GM12878 (cell line): ENCODE measurements around the gene AK5. TPM values are rescaled to one million over a fixed set of nuclear protein-coding genes. Genes with fewer than 3 reads are reported as not detected.

Source experiments
- ATAC-seq: fragments of 200-7000 bp; cut with Tn5 transposase; 3 replicates; pipeline ENCODE4 v1.9.1; 2020; ENCODE audit warnings: mild to moderate bottlenecking, moderate library complexity
- BruUV-seq: library from RNA; stranded (reverse); fragments of 400-500 nt; replicated peaks from 2 replicates; lab custom pipeline; 2021; lab: Mats Ljungman, UMichigan
- CTCF ChIA-PET: fragments of 300-600 bp; sonication (Branson Sonifier 250); formaldehyde crosslinking; extraction: SDS; loops from one replicate; lab custom pipeline; 2021; ENCODE audit warnings: inconsistent platforms; lab: Yijun Ruan, JAX
- POLR2A ChIA-PET: fragments of 350-600 bp; formaldehyde crosslinking; extraction: SDS; loops from one replicate; lab custom pipeline; 2021; ENCODE audit warnings: inconsistent platforms; lab: Charles Lee
- RAD21 ChIA-PET: fragments of 300-600 bp; sonication (Branson Sonifier 250); formaldehyde crosslinking; loops from one replicate; lab custom pipeline; 2023; ENCODE audit warnings: antibody characterized with exemption; ENCODE audit not compliant: unreplicated experiment; lab: Charles Lee
- SMC1A ChIA-PET: fragments of 300-600 bp; sonication (Branson Sonifier 250); formaldehyde crosslinking; loops from one replicate; lab custom pipeline; 2023; ENCODE audit not compliant: unreplicated experiment, uncharacterized antibody; lab: Charles Lee
- DNase-seq: peaks from one replicate; pipeline ENCODE4 v3.0.0-alpha.2; 2011; ENCODE audit warnings: low read depth, low spot score
- FAIRE-seq: peaks from 3 replicates; lab custom pipeline; 2011; peaks lifted over from hg19 to GRCh38; lab: Jason Lieb, UNC
- H2AFZ ChIP-seq: 2 replicates; pipeline ENCODE4 v1.6.0; 2011; ENCODE audit warnings: low read depth, low read length, control low read depth; ENCODE audit not compliant: control insufficient read depth
- H3K27ac ChIP-seq: 2 replicates; pipeline ENCODE4 v1.5.1; 2011; ENCODE audit warnings: control low read depth; ENCODE audit not compliant: control insufficient read depth, insufficient read depth
- H3K27me3 ChIP-seq, 2 experiments: replicated peaks in 1 of 2; 2 replicates each; pipeline versions ENCODE4 v1.6.0 to v1.6.1; 2011; ENCODE audit warnings: low read length in 1 of 2; ENCODE audit not compliant: control insufficient read depth in 2 of 2, insufficient read depth in 2 of 2
- H3K36me3 ChIP-seq, 2 experiments: 2 replicates each; pipeline ENCODE4 v1.5.1; 2011; ENCODE audit warnings: low read length in 1 of 2; ENCODE audit not compliant: control insufficient read depth in 2 of 2, insufficient read depth in 2 of 2
- H3K4me1 ChIP-seq: 2 replicates; pipeline ENCODE4 v1.6.1; 2011; ENCODE audit warnings: mild to moderate bottlenecking, low read length, moderate library complexity, mixed read lengths; ENCODE audit not compliant: control insufficient read depth, insufficient read depth
- H3K4me2 ChIP-seq: 2 replicates; pipeline ENCODE4 v1.6.0; 2011; ENCODE audit warnings: control low read depth; ENCODE audit not compliant: control insufficient read depth, insufficient read depth
- H3K4me3 ChIP-seq: fragments of 200-600 bp; sonication (generic); 2 replicates; pipeline ENCODE4 v1.5.1; 2016
- H3K79me2 ChIP-seq: 2 replicates; pipeline ENCODE4 v1.6.0; 2011; ENCODE audit warnings: low read length; ENCODE audit not compliant: control insufficient read depth, insufficient read depth
- H3K9ac ChIP-seq: 2 replicates; pipeline ENCODE4 v1.8.0; 2011; ENCODE audit warnings: low read length, control low read depth, mixed read lengths; ENCODE audit not compliant: control insufficient read depth, insufficient read depth
- H3K9me3 ChIP-seq: replicated peaks from 3 replicates; pipeline ENCODE4 v1.5.1; 2011; ENCODE audit warnings: mild to moderate bottlenecking, low read length; ENCODE audit not compliant: control insufficient read depth, insufficient read depth
- H4K20me1 ChIP-seq: 2 replicates; pipeline ENCODE4 v1.6.0; 2011; ENCODE audit not compliant: control insufficient read depth, insufficient read depth
- BMI1 ChIP-seq: fragments of 450-650 bp; IDR thresholded peaks from 2 replicates; pipeline ENCODE4 v1.6.1; 2016; ENCODE audit warnings: mild to moderate bottlenecking, moderate library complexity, borderline replicate concordance
- EED ChIP-seq: sonication (generic); IDR thresholded peaks from 2 replicates; pipeline ENCODE4 v1.6.1; 2016; ENCODE audit warnings: antibody characterized with exemption, low read depth
- EZH2 ChIP-seq: IDR thresholded peaks from 2 replicates; pipeline ENCODE4 v1.6.1; 2012; ENCODE audit warnings: low read depth, mild to moderate bottlenecking, control low read depth, inconsistent platforms, low read length, borderline replicate concordance; ENCODE audit not compliant: control insufficient read depth
- HDAC2 ChIP-seq: fragments of 200-600 bp; sonication (generic); IDR thresholded peaks from 2 replicates; pipeline ENCODE4 v1.6.1; 2017
- MEF2B ChIP-seq: fragments of 450-650 bp; IDR thresholded peaks from 2 replicates; pipeline ENCODE4 v1.6.1; 2018; ENCODE audit warnings: mild to moderate bottlenecking, moderate library complexity; ENCODE audit not compliant: partially characterized antibody, poor library complexity, severe bottlenecking
- PBX3 ChIP-seq: IDR thresholded peaks from 2 replicates; pipeline ENCODE4 v1.6.1; 2011; ENCODE audit warnings: mild to moderate bottlenecking, low read depth, low read length, moderate library complexity; ENCODE audit not compliant: insufficient replicate concordance
- POU2F2 ChIP-seq: IDR thresholded peaks from 3 replicates; pipeline ENCODE4 v1.6.1; 2011; ENCODE audit warnings: low read depth, mild to moderate bottlenecking, low read length, borderline replicate concordance
- TAF1 ChIP-seq: IDR thresholded peaks from 2 replicates; pipeline ENCODE4 v1.6.1; 2011; ENCODE audit warnings: mild to moderate bottlenecking, low read depth, low read length, borderline replicate concordance
- ZNF384 ChIP-seq: IDR thresholded peaks from 2 replicates; pipeline ENCODE4 v1.6.1; 2012; ENCODE audit warnings: low read depth, mild to moderate bottlenecking, low read length, improper control_type of control experiment, borderline replicate concordance
- ZSCAN29 ChIP-seq: fragments of 450-650 bp; IDR thresholded peaks from 2 replicates; pipeline ENCODE4 v1.6.1; 2017; ENCODE audit warnings: mild to moderate bottlenecking, moderate library complexity
- WGBS: methylation state at CpG from one replicate; pipeline ENCODE4 v1.1.6; 2016; ENCODE audit warnings: low lambda C conversion rate; ENCODE audit not compliant: insufficient replicate concordance, insufficient coverage; ENCODE audit errors: missing lambda C conversion rate; 5-methylcytosine and 5-hydroxymethylcytosine counted together
- in situ Hi-C: fragments of 300-500 bp; cut with MboI; formaldehyde crosslinking; loops from 9 replicates; pipeline ENCODE4 v1.14.3; 2018; ENCODE audit warnings: mixed read lengths
- intact Hi-C: fragments of 100-400 bp; cut with micrococcal nuclease; formaldehyde crosslinking; loops from one replicate; pipeline ENCODE4 v1.14.2; 2022; ENCODE audit not compliant: unreplicated experiment
- polyA plus RNA-seq, 11 experiments: library from polyadenylated mRNA; depleted of rRNA in 4 of 11; unstranded in 6 of 11; stranded (reverse) in 5 of 11; fragments of >200 nt; fragmentation: Nextera tagmentation in 4 of 11; fragmentation: Illumina TruSeq in 1 of 11; extraction: Ambion mirVana in 4 of 11; extraction: Trizol in 1 of 11; gene quantifications; 1 replicate in 1 of 11; 2 replicates in 10 of 11; pipeline versions ENCODE4 v1.2.1 to v1.2.3, GENCODE V29; 2011 to 2016; ENCODE audit warnings: inconsistent platforms in 2 of 11, missing spikeins in 2 of 11, low read depth in 1 of 11
- total RNA-seq, 4 experiments: library from RNA; depleted of rRNA in 3 of 4; stranded (reverse); fragments of >200 nt in 3 of 4; fragmentation: Illumina TruSeq in 1 of 4; extraction: Trizol in 1 of 4; gene quantifications; 2 replicates each; pipeline versions ENCODE4 v1.2.1 to v1.2.3, GENCODE V29; 2013 to 2021
- TF ChIP-seq, protein P1 (sequence below): fragments of 450-650 bp; IDR thresholded peaks from 2 replicates; pipeline ENCODE4 v1.6.1; 2016; ENCODE audit warnings: mild to moderate bottlenecking

The AK5 gene
- total and polyA plus RNA-seq, 10 of the 15 experiments (the other 5 are each of a cell fraction or from before 2014, with no cell fraction given) = 0.08 to 0.33 TPM; not detected in 8

GRCh38 chr1:77263708-77264107 is 18.1 kb upstream of the AK5 start:
- in situ Hi-C loops (no loop called here), intact Hi-C loops (no loop called here)
- Histone ChIP-seq H3K4me2 (no peak overlapping the region), H3K9me3 (no peaks in the 10 kb centered on the region), H3K4me3 (no peak overlapping the region), H4K20me1 (no peaks in the 10 kb centered on the region), H3K9ac (no peak overlapping the region), H3K27ac (no peak overlapping the region), H3K79me2 (no peaks in the 10 kb centered on the region), H3K4me1 (no peaks in the 10 kb centered on the region), H2AFZ (no peak overlapping the region), H3K27me3 (no peaks in the 10 kb centered on the region), H3K36me3 (no peaks in the 10 kb centered on the region)
- ChIA-PET CTCF (no interaction called here), POLR2A (no interaction called here), RAD21 (no interaction called here), SMC1A (no interaction called here)
- TF ChIP-seq HDAC2 (no peak), BMI1 (no peak), PBX3 (no peak), ZSCAN29 (no peak), POU2F2 (no peak), TAF1 (no peak), ZNF384 (no peak), EED (no peak), EZH2 (no peak), MEF2B (no peak)
- TF ChIP-seq, protein P1, sequence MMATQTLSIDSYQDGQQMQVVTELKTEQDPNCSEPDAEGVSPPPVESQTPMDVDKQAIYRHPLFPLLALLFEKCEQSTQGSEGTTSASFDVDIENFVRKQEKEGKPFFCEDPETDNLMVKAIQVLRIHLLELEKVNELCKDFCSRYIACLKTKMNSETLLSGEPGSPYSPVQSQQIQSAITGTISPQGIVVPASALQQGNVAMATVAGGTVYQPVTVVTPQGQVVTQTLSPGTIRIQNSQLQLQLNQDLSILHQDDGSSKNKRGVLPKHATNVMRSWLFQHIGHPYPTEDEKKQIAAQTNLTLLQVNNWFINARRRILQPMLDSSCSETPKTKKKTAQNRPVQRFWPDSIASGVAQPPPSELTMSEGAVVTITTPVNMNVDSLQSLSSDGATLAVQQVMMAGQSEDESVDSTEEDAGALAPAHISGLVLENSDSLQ = no peak
- DNase-seq = no peak
- no TSS peak for BruUV-seq
- no peak for FAIRE-seq
- no peak for ATAC-seq
- WGBS = 0% methylated on average over 1 of the region's 1 CpG
